Left colon (tissue), 2 donors: ENCODE data around the gene NQO2. TPM values are rescaled to one million over a fixed set of nuclear protein-coding genes. Genes with fewer than 3 reads are reported as not detected.
"Not testable (repeated sequence)": the region's sequence is repeated elsewhere in the genome, so short reads cannot be mapped to it uniquely, and the experiment has no call there.

ENCODE experiments used
- ATAC-seq: fragments of 200-7000 bp; cut with Tn5 transposase; one replicate; pipeline ENCODE4 v1.9.1; 2020; ENCODE audit warnings: mild to moderate bottlenecking, moderate library complexity
- DNase-seq, 2 donors: peaks; one replicate each; pipeline ENCODE4 v3.0.0-alpha.2; 2020
- intact Hi-C, 2 donors: fragments of 100-400 bp; cut with DNase I in 1 of 2; cut with micrococcal nuclease in 1 of 2; formaldehyde crosslinking; loops; one replicate each; pipeline versions ENCODE4 v1.11.2 to v1.14.0; 2022; cut with DNase I, micrococcal nuclease
- total RNA-seq, 2 donors: library from RNA; stranded (reverse); fragmentation: NEBNext Ultra II Directional; extraction: Animal tissue kit (Norgen Biotek cat#: 25700); gene quantifications; one replicate each; pipeline ENCODE4 v1.2.1, GENCODE V29; 2021
- donor health status: DM: no; HTN: no; CAD: no.
- donor health status: DM: yes; HTN: yes; CAD: no.

The NQO2 gene
- total RNA-seq, 2 donors from 2014 or later, result 10.0 to 12.2 TPM

DNA sequence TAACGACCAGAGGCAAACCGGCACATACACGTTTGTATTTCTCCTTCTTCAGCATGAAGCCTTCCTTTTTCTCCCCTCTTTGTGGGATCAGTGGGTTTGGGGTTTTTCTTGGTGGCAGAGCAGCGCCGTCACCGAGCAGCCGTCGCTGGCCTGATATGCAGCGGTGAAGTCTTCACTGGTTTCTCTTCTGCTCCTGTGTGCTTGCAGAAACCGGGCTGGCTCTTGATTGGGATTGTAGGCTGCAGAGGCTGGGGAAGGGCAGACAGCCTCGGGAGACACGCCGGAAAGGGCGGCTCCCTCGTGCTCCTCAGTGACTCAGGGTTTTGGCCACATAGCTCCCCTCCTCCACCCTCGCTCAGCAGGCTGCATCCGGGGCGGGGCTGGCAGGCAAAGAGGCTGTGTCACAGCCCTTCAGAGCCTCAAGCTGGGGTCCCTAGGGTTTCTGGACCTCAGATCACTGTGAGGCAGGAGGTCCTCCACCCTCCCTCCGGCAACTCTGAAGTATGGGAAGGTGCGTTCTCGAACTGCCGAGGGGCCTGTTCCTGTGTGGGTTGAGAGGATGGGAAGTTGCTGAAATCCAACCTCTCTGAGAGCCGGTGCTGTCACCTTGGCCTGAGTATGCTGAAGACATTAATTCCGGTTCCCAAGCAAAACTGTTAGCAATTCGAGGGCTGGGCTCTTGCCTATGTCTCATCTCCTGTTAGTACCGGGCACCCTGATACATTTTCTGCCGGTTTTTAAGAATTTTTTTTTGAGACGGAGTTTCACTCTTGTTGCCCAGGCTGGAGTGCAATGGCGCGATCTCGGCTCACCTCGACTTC lies 24.2 kb downstream of the NQO2 start:
- peak; percentile 91 to 94 for DNase-seq
- intact Hi-C loops, result no loop called here
- peak; percentile 96 for ATAC-seq

- DNase-seq, result no peak
- intact Hi-C loops, result no loop called here
These were observed 27.3 kb downstream of the NQO2 start for GRCh38 chr6:3026791-3027626.

DNA sequence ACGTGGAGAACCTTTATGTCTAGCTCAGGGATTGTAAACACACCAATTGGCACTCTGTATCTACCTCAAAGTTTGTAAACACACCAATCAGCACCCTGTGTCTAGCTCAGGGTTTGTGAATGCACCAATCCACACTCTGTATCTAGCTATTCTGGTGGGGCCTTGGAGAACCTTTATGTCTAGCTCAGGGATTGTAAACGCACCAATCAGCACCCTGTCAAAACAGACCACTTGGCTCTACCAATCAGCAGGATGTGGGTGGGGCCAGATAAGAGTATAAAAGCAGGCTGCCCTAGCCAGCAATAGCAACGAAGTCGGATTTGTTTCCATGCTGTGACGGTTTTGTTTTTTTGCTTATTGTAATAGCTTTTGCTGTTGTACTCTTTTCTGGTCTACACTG lies 28.5 kb downstream of the NQO2 start:
- intact Hi-C loops, DNase-seq, ATAC-seq: not testable (repeated sequence)

More at GRCh38 chr6:3026791-3027626, 27.3 kb downstream of the NQO2 start:
- no peak for ATAC-seq

DNA sequence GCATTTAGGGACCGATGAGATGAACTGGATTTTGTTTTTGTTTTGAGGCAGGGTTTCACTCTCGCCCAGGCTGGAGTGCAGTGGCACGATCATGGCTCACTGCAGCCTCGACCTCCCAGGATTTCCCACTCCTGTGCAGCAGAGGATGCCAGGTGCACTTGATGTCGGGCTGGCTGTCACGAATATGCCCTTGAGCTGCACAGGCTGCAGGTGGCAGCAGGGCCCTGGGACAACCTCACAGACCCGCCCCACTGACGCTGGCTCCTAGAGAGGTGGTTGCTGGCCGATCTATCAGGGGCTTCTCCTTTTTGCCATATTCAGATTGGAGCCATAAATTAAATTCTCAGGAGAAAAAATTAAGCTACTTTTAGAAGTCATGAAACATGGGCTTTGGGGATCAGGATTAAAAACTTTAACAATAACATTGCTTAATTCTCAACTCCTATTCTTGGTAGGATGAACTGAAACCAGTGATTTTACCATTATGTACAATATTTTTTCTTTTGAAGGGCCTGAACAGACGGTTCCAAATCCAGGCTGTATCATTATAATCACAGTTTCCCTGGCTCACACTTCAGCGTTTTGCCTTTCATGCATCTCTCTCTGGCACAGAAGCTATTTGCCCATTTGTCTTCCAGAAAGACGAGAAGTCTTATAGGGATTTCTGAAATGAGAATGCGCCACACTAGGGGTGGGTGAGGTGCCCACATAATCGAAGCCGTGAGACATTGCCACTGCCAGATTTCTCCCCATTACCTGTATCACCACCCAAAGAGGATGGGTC lies 32.4 kb downstream of the NQO2 start:
- intact Hi-C loops, result no loop called here
- ATAC-seq, result peak; percentile 66
- DNase-seq, result no peak

- ATAC-seq, result peak; percentile 99
- intact Hi-C loops, result no loop called here
- no peak for DNase-seq
These were observed 33.3 kb downstream of the NQO2 start for GRCh38 chr6:3032986-3033385.

- intact Hi-C loops, result no loop called here
- DNase-seq (no peak), ATAC-seq (no peak)
These were observed 34.0 kb downstream of the NQO2 start for GRCh38 chr6:3033652-3034051.

DNA sequence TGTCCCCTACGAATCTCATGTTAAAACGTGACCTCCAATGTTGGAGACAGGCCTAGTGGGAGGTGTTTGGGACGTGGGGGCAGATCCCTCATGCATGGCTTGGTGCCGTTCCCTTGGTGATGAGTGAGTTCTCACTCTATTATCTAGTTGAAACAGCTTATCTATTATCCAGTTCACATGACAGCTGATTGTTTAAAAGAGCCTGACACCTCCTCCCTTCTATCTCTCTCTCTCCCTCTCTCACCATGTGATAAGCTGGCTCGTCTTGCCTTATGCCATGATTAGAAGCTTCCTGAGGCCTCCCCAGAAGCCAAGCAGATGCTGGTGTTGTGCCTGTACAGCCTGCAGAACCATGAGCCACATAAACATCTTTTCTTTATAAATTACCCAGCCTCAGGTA lies 35.7 kb downstream of the NQO2 start:
- ATAC-seq (no peak), DNase-seq (no peak)

DNA sequence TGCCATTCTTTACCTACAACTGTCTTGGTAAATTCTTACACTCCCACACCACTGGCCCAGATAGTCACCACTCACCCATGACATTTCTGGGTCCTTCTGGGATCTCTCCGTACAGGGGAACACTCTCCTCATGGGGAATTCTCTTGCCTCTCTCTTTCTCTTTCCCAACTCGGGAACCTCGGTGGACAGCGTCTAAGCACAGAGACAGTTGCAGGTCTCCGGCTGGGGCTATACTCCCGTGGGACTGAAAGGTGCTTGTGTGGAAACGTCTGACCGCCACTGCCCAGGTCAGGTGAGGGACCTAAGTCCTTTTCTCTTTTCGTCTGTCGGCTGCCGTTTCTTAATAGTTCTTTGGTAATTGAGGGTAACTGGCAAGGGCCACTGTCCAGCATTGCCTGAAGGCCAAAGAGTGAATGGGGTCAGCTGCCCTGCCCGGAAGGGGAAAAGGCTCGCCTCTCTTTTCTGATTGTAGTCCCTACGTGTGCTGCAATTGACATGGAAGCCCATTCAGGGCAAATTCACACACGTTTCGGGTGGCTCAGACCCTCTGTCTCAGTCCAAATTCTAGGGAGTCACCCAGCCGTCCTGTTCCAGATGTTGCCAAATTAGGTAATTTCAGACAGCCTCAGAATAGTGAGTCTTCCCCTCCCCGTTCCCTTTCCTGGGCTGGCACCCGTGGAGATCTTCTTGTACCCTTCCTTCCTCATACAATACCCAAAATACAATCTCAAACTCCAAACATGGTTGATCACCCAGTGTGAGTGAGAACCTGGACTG lies 37.4 kb downstream of the NQO2 start:
- DNase-seq (no peak), ATAC-seq (no peak)
- intact Hi-C loops, result no loop called here

More for the DNA sequence above, 35.7 kb downstream of the NQO2 start:
- intact Hi-C loops, result no loop called here

GRCh38 chr6:3037638-3038365 lies 38.1 kb downstream of the NQO2 start:
- ATAC-seq (no peak), DNase-seq (no peak)
- intact Hi-C loops, result no loop called here

- ATAC-seq, result no peak
- intact Hi-C loops, result no loop called here
- DNase-seq, result no peak
These were observed 39.7 kb downstream of the NQO2 start for GRCh38 chr6:3039384-3039783.

- DNase-seq, result no peak
- no peak for ATAC-seq
- intact Hi-C loops, result no loop called here
These were observed 41.5 kb downstream of the NQO2 start for GRCh38 chr6:3041147-3041546.

- intact Hi-C loops, result no loop called here
- ATAC-seq (no peak), DNase-seq (no peak)
These were observed 41.9 kb downstream of the NQO2 start for GRCh38 chr6:3041606-3042005.

GRCh38 chr6:3045369-3045768 lies 45.7 kb downstream of the NQO2 start:
- no peak for DNase-seq
- intact Hi-C loops, result loop anchor here in 1 of 2 donors (5.0 kb wide), 1 partner anchor 33 kb away; no protein-coding TSS in a partner anchor
- no peak for ATAC-seq

DNA sequence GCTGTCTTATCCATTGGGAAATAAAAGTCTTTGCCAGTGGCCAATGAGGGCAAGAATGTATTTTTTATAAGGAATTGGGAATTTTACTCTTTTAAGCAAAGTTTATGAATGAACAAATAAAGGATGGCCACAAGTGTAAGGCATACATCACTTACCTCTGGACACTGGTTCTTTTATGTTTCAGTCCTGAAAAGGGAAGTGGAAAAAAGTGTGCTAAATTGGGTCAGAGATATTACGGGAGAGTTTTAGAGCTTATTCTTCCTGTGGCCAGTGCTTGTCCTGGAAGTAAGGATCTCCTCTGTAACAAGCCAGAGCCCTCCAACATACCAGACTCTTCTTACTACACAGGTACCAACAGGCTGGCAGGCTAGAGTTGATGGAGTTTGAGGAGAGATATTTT lies 46.1 kb downstream of the NQO2 start:
- intact Hi-C loops, result loop anchor here in 1 of 2 donors (5.0 kb wide), 1 partner anchor 33 kb away; no protein-coding TSS in a partner anchor
- DNase-seq, result no peak
- no peak for ATAC-seq

- DNase-seq, result no peak
- ATAC-seq, result no peak
- intact Hi-C loops, result loop anchor here in 1 of 2 donors (5.0 kb wide), 1 partner anchor 34 kb away; no protein-coding TSS in a partner anchor
These were observed 46.6 kb downstream of the NQO2 start for GRCh38 chr6:3046295-3046694.

- not testable (repeated sequence) for ATAC-seq, DNase-seq
- intact Hi-C loops, result loop anchor here in 1 of 2 donors (5.0 kb wide), 1 partner anchor 36 kb away; no protein-coding TSS in a partner anchor
These were observed 48.3 kb downstream of the NQO2 start for GRCh38 chr6:3048009-3048408.

- no peak for ATAC-seq
- intact Hi-C loops, result no loop called here
- no peak for DNase-seq
These were observed 53.0 kb downstream of the NQO2 start for GRCh38 chr6:3052481-3053230.
